Measurements from ENCODE around the gene GPX6. TPM values are rescaled to one million over a fixed set of nuclear protein-coding genes. Genes with fewer than 3 reads are reported as not detected.
"Not testable (repeated sequence)": the region's sequence is repeated elsewhere in the genome, so short reads cannot be mapped to it uniquely, and the experiment has no call there.

Gene GPX6
- total and polyA plus RNA-seq, 3 experiments from 2014 or later, result not detected

DNA sequence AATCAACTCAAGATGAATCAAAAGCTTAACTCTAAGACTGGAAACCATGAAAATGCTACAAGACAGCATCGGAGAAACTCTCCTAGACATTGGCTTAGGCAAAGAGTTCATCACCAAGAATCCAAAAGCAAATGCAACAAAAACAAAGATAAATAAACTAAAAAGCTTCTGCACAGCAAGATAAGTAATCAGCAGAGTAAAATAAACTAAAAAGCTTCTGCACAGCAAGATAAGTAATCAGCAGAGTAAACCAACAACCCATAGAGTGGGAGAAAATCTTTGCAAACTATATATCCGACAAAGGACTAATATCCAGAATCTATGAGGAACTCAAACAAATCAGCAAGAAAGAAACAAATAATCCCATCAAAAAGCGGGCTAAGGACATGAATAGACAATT is 31.4 kb upstream of the GPX6 start:
- DNase-seq; H3K4me1 ChIP-seq (ENCODE audit: insufficient read depth, low read length); H3K27me3 ChIP-seq (ENCODE audit: insufficient read depth, low read length, poor library complexity, severe bottlenecking); H3K36me3 Mint-ChIP-seq; CTCF ChIA-PET; POLR2A ChIA-PET; H3K4me3 Mint-ChIP-seq; H3K27ac Mint-ChIP-seq; H3K9me3 ChIP-seq (ENCODE audit: low read length); H3K36me3 ChIP-seq (ENCODE audit: insufficient read depth, low read length); H3K4me3 ChIP-seq (ENCODE audit: low read length): not testable (repeated sequence)
- peak overlapping the region; percentile 57 for H3K27ac ChIP-seq (ENCODE audit: low read depth, low read length)
- H3K9me3 Mint-ChIP-seq, result peaks cover 6 to 18% (median 11%) of the 10 kb centered on the region in 5 donors
- H3K27me3 Mint-ChIP-seq, result peaks cover 48 to 82% of the 10 kb centered on the region in 2 donors
- peaks cover 6 to 23% (median 21%) of the 10 kb centered on the region in 3 donors for H3K4me1 Mint-ChIP-seq

DNA sequence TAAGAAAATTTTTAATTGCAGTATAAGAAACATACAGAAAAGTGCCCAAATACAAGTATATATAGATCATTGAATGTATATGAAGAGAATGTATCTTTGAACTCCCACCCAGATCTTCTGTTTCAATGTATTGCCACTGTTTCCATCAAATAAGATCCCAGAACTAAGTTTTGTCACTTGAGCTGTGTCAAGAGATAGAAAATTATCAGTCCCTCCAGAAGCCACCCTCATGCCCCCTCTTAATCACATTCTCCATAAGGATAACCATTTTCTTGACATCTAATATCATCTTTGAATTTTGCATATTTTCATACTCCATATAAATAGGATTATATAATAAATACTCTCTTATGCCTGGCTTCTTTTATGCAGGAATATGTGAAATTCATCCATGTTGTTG is 30.4 kb upstream of the GPX6 start:
- Mint-ChIP-seq H3K36me3 (peaks cover 0 to 4% (median 0%) of the 10 kb centered on the region in 3 donors), H3K9me3 (peaks cover 14 to 26% (median 16%) of the 10 kb centered on the region in 5 donors), H3K4me1 (peaks cover 6 to 23% (median 21%) of the 10 kb centered on the region in 3 donors), H3K4me3 (no peak overlapping the region), H3K27ac (no peak overlapping the region), H3K27me3 (peaks cover 51 to 84% of the 10 kb centered on the region in 2 donors)
- Histone ChIP-seq H3K9me3 (ENCODE audit: low read length) (no peaks in the 10 kb centered on the region), H3K27ac (ENCODE audit: low read depth, low read length) (no peak overlapping the region), H3K27me3 (ENCODE audit: insufficient read depth, low read length, poor library complexity, severe bottlenecking) (peaks cover 7% of the 10 kb centered on the region), H3K36me3 (ENCODE audit: insufficient read depth, low read length) (no peaks in the 10 kb centered on the region), H3K4me1 (ENCODE audit: insufficient read depth, low read length) (peaks cover 5% of the 10 kb centered on the region), H3K4me3 (ENCODE audit: low read length) (no peak overlapping the region)
- POLR2A ChIA-PET, result no interaction called here
- no peak for DNase-seq
- CTCF ChIA-PET, result no interaction called here

DNA sequence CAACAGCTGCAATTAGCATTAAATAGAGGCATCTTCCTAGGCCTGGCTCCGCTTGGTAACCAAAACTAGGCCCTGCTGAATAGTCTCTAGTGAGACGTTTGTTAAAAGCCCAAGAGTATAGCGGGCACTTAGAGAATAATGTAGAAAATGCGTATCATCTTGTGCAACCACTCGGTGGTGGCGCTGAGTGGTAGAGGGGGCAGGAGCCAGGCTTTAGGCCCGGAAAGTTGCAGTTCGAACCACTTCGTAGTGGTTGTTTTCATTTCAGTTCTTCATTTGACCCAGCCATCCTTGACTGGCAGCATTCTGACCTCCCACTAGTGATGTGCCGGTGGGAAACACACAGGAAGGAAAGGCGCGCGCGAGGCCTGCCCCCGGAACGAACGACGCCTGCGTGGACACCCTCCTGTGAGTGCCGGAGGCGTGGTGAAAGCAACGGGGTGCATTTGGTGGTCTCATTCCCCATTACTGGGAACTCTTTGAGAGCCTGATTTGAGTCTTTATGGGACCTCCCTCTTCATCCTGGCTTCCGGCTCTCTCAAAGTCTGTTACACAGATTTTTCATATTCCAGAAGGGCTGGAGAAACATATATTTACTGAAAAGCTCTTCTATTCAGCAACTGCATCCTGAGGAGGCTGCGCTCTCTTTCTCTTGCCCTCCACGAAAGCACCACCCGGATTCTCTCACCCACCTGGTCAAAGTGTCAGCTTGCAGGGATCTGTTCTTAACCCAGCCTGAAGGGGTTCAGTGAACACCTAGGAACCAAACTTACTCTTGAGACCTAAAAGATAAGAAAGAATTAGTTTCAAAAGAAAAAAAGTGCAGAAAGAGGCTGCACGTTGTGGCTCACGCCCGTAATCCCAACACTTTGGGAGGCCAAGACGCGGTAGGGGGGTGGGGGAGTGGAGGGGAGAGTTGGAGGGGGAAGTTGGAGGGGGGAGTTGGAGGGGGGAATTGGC is 28.3 kb upstream of the GPX6 start:
- Mint-ChIP-seq H3K36me3 (peaks cover 0 to 8% (median 0%) of the 10 kb centered on the region in 3 donors), H3K27me3 (peaks cover 50 to 86% of the 10 kb centered on the region in 2 donors), H3K9me3 (peaks cover 21 to 34% (median 22%) of the 10 kb centered on the region in 5 donors), H3K4me1 (peaks cover 6 to 23% (median 21%) of the 10 kb centered on the region in 3 donors), H3K4me3 (peak overlapping the region in 6 of 7 donors; percentile 26 to 59 (median 52)), H3K27ac (peak overlapping the region in 1 of 8 donors; percentile 19)
- Histone ChIP-seq H3K27ac (ENCODE audit: low read depth, low read length) (no peak overlapping the region), H3K9me3 (ENCODE audit: low read length) (no peaks in the 10 kb centered on the region), H3K27me3 (ENCODE audit: insufficient read depth, low read length, poor library complexity, severe bottlenecking) (peaks cover 7% of the 10 kb centered on the region), H3K4me1 (ENCODE audit: insufficient read depth, low read length) (peaks cover 5% of the 10 kb centered on the region), H3K36me3 (ENCODE audit: insufficient read depth, low read length) (no peaks in the 10 kb centered on the region), H3K4me3 (ENCODE audit: low read length) (peak overlapping the region; percentile 32)
- ChIA-PET POLR2A (no interaction called here), CTCF (no interaction called here)
- peak in 1 of 5 donors; percentile 51 for DNase-seq

DNA sequence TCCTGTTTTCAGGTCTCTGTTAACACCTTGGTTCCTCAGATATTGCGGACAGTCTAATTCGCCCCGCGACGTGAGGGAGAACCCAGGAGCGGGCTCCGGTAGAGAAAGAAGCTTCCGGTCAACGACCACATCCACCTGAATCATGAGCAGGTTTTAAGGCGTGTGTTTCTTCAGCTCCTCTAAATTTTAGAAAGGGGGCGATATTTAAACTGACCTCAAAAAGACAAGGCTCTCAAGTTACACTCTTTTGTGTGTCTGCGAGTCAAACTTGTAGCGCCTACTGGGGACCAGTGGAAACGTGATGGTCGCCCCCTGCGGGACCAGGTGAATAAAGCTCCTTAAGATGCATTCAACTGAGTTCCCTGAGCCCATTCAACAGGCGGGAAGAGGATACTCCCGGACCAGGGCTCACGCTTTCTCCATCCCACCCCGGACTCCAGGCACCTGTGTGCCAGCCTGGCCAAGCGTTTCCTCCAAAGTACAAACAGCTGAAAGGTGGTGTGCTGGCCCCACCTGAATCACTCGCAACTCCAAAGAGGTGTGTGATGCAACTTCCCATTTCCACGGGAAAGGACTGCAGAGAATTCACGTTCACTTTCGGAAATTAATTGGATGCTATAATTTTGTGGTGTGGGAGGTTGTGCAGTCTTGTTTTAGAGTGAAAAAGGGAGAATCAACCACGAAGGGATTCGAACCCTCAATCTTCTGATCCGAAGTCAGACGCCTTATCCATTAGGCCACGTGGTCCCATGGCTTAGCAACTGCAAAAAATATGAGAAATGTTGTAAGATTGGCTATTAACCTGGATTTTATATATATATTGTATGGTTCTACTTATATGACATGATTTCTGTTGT is 27.1 kb upstream of the GPX6 start:
- Histone ChIP-seq H3K4me3 (ENCODE audit: low read length) (peak overlapping the region; percentile 60), H3K4me1 (ENCODE audit: insufficient read depth, low read length) (peaks cover 5% of the 10 kb centered on the region), H3K27ac (ENCODE audit: low read depth, low read length) (peak overlapping the region; percentile 65), H3K36me3 (ENCODE audit: insufficient read depth, low read length) (no peaks in the 10 kb centered on the region), H3K27me3 (ENCODE audit: insufficient read depth, low read length, poor library complexity, severe bottlenecking) (peaks cover 12% of the 10 kb centered on the region), H3K9me3 (ENCODE audit: low read length) (no peaks in the 10 kb centered on the region)
- peak in 2 of 5 donors; percentile 9 to 59 for DNase-seq
- ChIA-PET POLR2A (no interaction called here), CTCF (no interaction called here)
- Mint-ChIP-seq H3K4me3 (peak overlapping the region; percentile 67 to 88 (median 72)), H3K9me3 (peaks cover 22 to 34% (median 23%) of the 10 kb centered on the region in 5 donors), H3K27ac (peak overlapping the region in 1 of 8 donors; percentile 75), H3K36me3 (peaks cover 0 to 8% (median 0%) of the 10 kb centered on the region in 3 donors), H3K27me3 (peaks cover 62 to 87% of the 10 kb centered on the region in 2 donors), H3K4me1 (peaks cover 6 to 28% (median 21%) of the 10 kb centered on the region in 3 donors)

DNA sequence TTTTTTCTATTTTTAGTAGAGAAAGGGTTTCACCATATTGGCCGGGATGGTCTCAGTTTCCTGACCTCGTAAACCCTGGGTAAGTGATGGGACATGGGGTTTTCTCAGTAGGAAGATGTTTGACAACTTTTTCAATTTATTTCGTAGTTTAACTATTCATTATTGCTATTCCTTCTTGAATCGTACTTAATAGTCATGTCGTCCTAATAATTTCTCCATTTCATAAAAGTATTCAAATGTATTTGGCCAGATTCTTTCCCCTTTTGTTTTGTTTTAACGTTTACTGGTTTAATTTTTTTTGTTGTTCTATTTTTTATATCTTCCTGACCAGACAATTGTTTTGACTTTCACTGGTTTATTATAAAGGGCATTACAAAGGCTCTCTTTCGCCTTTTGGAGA is 26.4 kb upstream of the GPX6 start:
- Histone ChIP-seq H3K4me3 (ENCODE audit: low read length) (peak overlapping the region; percentile 60), H3K9me3 (ENCODE audit: low read length) (no peaks in the 10 kb centered on the region), H3K27me3 (ENCODE audit: insufficient read depth, low read length, poor library complexity, severe bottlenecking) (peaks cover 12% of the 10 kb centered on the region), H3K27ac (ENCODE audit: low read depth, low read length) (peak overlapping the region; percentile 65), H3K36me3 (ENCODE audit: insufficient read depth, low read length) (no peaks in the 10 kb centered on the region), H3K4me1 (ENCODE audit: insufficient read depth, low read length) (peaks cover 5% of the 10 kb centered on the region)
- DNase-seq, result no peak
- CTCF ChIA-PET, result no interaction called here
- Mint-ChIP-seq H3K9me3 (peaks cover 22 to 33% (median 23%) of the 10 kb centered on the region in 5 donors), H3K36me3 (peaks cover 0 to 8% (median 0%) of the 10 kb centered on the region in 3 donors), H3K4me3 (peak overlapping the region in 5 of 7 donors; percentile 32 to 88 (median 67)), H3K27me3 (peaks cover 60 to 87% of the 10 kb centered on the region in 2 donors), H3K4me1 (peaks cover 6 to 31% (median 21%) of the 10 kb centered on the region in 3 donors), H3K27ac (no peak overlapping the region)
- POLR2A ChIA-PET, result no interaction called here

DNA sequence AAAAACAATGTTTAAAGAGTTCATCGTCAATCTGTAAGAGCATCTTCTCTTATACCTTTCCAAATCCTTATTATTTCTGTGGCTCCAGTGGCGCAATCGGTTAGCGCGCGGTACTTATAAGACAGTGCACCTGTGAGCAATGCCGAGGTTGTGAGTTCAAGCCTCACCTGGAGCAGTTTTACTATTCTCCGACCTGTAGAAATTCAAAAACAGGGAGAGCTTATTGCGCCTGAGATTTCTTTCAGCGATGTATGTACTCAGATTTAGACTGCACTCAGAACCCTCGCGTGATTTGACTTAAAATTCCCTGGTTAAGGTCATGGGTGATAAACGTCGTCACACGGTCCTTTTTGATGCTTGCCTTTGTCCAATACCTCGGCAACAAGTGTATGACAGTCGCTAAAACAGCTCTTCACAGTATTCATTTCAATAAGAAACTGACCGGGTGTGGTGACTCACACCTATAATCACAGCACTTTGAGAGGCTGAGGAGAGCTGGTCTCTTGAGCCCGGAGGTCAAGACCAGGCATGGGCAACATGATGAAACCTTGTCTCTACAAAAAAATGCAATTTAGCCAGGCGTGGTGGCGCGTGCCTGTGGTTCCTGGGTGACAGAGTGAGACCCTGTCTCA is 22.0 kb upstream of the GPX6 start:
- no peak overlapping the region for H3K4me3 ChIP-seq (ENCODE audit: low read length)
- H3K36me3 ChIP-seq (ENCODE audit: insufficient read depth, low read length), result no peaks in the 10 kb centered on the region
- peaks cover 5% of the 10 kb centered on the region for H3K27me3 ChIP-seq (ENCODE audit: insufficient read depth, low read length, poor library complexity, severe bottlenecking)
- Mint-ChIP-seq H3K27ac (peak overlapping the region in 1 of 8 donors; percentile 52), H3K27me3 (peaks cover 60 to 93% of the 10 kb centered on the region in 2 donors), H3K4me1 (peaks cover 3 to 21% (median 6%) of the 10 kb centered on the region in 3 donors), H3K9me3 (peaks cover 11 to 27% (median 21%) of the 10 kb centered on the region in 5 donors), H3K36me3 (peaks cover 0 to 8% (median 3%) of the 10 kb centered on the region in 3 donors), H3K4me3 (peak overlapping the region in 3 of 7 donors; percentile 22 to 49 (median 25))
- H3K9me3 ChIP-seq (ENCODE audit: low read length), result no peaks in the 10 kb centered on the region
- ChIA-PET POLR2A (no interaction called here), CTCF (no interaction called here)
- no peak overlapping the region for H3K27ac ChIP-seq (ENCODE audit: low read depth, low read length)
- DNase-seq, result peak in 1 of 5 donors; percentile 46
- H3K4me1 ChIP-seq (ENCODE audit: insufficient read depth, low read length), result no peaks in the 10 kb centered on the region

DNA sequence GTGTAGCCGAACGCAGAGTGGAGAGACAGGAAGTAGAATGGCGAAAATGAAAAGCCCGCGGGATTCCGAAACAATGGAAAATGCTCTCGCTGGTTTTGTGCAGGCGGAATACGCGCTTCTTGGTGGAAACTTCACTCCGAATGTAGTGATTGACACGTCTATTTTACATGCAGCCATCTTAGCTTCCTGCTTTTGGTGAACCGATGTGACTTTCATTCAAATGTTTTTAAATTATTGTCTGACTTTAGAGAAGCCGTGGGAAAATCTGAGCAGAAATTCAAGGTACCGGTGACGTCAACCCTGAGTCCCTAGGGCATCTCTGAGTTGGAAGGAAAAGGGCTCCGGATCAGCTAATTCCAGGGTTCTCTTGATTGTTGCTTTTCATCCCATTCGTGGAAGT is 21.5 kb upstream of the GPX6 start:
- Mint-ChIP-seq H3K27me3 (peaks cover 54 to 91% of the 10 kb centered on the region in 2 donors), H3K4me1 (peaks cover under 1 to 15% (median under 1%) of the 10 kb centered on the region in 3 donors), H3K27ac (peak overlapping the region in 1 of 8 donors; percentile 30), H3K36me3 (peaks cover 0 to 8% (median 3%) of the 10 kb centered on the region in 3 donors), H3K4me3 (peak overlapping the region in 5 of 7 donors; percentile 15 to 66 (median 25)), H3K9me3 (peaks cover 9 to 25% (median 17%) of the 10 kb centered on the region in 5 donors)
- peaks cover 5% of the 10 kb centered on the region for H3K27me3 ChIP-seq (ENCODE audit: insufficient read depth, low read length, poor library complexity, severe bottlenecking)
- no peaks in the 10 kb centered on the region for H3K4me1 ChIP-seq (ENCODE audit: insufficient read depth, low read length)
- DNase-seq, result no peak
- no peak overlapping the region for H3K27ac ChIP-seq (ENCODE audit: low read depth, low read length)
- no peaks in the 10 kb centered on the region for H3K36me3 ChIP-seq (ENCODE audit: insufficient read depth, low read length)
- no peak overlapping the region for H3K4me3 ChIP-seq (ENCODE audit: low read length)
- H3K9me3 ChIP-seq (ENCODE audit: low read length), result no peaks in the 10 kb centered on the region
- CTCF ChIA-PET, result no interaction called here
- POLR2A ChIA-PET, result no interaction called here
